Thoracic aorta (tissue), 2 donors: ENCODE data around the gene PLA2G6. TPM values are rescaled to one million over a fixed set of nuclear protein-coding genes. Genes with fewer than 3 reads are reported as not detected.
"Not testable (repeated sequence)": the region's sequence is repeated elsewhere in the genome, so short reads cannot be mapped to it uniquely, and the experiment has no call there.

Experiments
- ATAC-seq: fragments of 150-250 bp; one replicate; pipeline ENCODE4 v1.8.0; 2017; ENCODE audit warnings: low read depth; ENCODE audit not compliant: insufficient number of reproducible peaks, low FRiP score
- DNase-seq: peaks from one replicate; pipeline ENCODE4 v3.0.0-alpha.2; 2020; ENCODE audit warnings: low spot score
- H3K27ac ChIP-seq, 2 donors: fragments of 200-600 bp; sonication (generic); 1 replicate in 1 of 2; 2 replicates in 1 of 2; pipeline ENCODE4 v1.5.1; 2016; ENCODE audit warnings: mild to moderate bottlenecking in 2 of 2, moderate library complexity in 2 of 2
- H3K27me3 ChIP-seq: fragments of 200-600 bp; sonication (generic); replicated peaks from 2 replicates; pipeline ENCODE4 v1.6.0; 2016; ENCODE audit warnings: mild to moderate bottlenecking; ENCODE audit not compliant: insufficient read depth
- H3K36me3 ChIP-seq: fragments of 200-600 bp; sonication (generic); one replicate; pipeline ENCODE4 v1.5.1; 2016
- H3K4me1 ChIP-seq, 2 donors: fragments of 200-600 bp; sonication (generic); 1 replicate in 1 of 2; 2 replicates in 1 of 2; pipeline versions ENCODE4 v1.5.1 to v1.6.0; 2016; ENCODE audit warnings: low read depth in 2 of 2, mild to moderate bottlenecking in 1 of 2; ENCODE audit not compliant: control insufficient read depth in 1 of 2
- H3K4me3 ChIP-seq: fragments of 200-600 bp; sonication (generic); 2 replicates; pipeline ENCODE4 v1.5.1; 2016; ENCODE audit warnings: mild to moderate bottlenecking
- H3K9me3 ChIP-seq: fragments of 200-600 bp; sonication (generic); 2 replicates; pipeline ENCODE4 v1.5.1; 2016
- total RNA-seq, 2 donors: library from RNA; depleted of rRNA; stranded (reverse); fragments of >200 nt; gene quantifications; one replicate each; pipeline versions ENCODE4 v1.1.0 to v1.2.3, GENCODE V29; 2016
- TF ChIP-seq, protein P1 (sequence below): fragments of 200-600 bp; sonication (generic); IDR thresholded peaks from one replicate; pipeline ENCODE4 v1.5.1; 2019; ENCODE audit warnings: antibody characterized with exemption

Gene PLA2G6
- total RNA-seq, 2 donors from 2014 or later = 27.4 to 50.4 TPM

DNA sequence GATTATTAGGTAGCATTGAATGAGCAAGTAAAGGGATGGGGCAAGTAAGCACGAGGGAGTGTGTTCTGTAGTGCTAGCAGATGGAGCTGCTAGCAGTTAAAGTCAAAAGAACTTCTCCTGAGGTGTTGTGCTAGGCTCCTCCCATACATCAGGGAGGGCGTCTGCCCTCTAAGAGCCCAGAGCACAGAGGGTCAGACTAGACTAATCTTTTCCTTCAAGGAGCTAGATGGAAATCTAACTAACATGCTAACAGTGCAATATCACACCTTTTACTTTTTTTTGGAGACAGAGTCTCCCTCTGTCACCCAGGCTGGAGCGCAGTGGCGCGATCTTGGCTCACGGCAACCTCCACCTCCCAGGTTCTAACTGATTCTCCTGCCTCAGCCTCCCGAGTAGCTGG is 3.2 kb upstream of the PLA2G6 start:
- TF ChIP-seq, protein P1, sequence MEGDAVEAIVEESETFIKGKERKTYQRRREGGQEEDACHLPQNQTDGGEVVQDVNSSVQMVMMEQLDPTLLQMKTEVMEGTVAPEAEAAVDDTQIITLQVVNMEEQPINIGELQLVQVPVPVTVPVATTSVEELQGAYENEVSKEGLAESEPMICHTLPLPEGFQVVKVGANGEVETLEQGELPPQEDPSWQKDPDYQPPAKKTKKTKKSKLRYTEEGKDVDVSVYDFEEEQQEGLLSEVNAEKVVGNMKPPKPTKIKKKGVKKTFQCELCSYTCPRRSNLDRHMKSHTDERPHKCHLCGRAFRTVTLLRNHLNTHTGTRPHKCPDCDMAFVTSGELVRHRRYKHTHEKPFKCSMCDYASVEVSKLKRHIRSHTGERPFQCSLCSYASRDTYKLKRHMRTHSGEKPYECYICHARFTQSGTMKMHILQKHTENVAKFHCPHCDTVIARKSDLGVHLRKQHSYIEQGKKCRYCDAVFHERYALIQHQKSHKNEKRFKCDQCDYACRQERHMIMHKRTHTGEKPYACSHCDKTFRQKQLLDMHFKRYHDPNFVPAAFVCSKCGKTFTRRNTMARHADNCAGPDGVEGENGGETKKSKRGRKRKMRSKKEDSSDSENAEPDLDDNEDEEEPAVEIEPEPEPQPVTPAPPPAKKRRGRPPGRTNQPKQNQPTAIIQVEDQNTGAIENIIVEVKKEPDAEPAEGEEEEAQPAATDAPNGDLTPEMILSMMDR = no peak
- H3K36me3 ChIP-seq = no peaks in the 10 kb centered on the region

DNA sequence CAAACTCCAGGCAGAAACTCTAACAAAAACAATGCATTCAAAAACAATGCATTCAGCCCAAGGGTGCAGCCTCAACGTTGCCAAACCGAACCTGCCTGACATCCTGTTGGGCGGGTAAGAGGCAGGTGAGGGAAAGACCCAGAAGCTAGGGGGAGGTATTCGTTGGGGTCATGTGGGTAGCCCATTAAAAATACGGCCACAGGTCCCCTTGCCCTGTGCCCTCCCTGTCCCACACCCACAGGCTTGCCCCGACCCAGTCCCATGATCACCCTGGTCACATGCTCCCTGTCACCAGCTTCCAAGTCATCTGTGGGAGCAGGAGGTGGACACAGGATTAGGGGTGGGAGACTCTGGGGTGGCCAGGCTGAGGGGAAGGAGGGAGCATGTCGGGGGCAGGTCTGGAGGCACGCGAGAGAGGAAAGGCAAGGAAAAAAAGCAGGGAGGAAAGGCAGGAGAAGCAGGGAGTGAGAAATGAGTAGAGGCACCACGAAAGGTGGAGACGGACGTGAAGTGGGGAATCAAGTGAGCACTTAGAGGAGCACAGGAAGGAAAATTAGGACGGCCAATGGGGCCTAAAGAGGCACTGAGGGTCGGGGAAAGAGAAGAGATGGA is 683 bp downstream of the PLA2G6 start:
- no peaks in the 10 kb centered on the region for H3K9me3 ChIP-seq
- no peaks in the 10 kb centered on the region for H3K27me3 ChIP-seq
- TF ChIP-seq, protein P1 = no peak
- DNase-seq (no peak), ATAC-seq (no peak)
- no peaks in the 10 kb centered on the region for H3K36me3 ChIP-seq
- peak overlapping the region; percentile 62 to 82 for H3K27ac ChIP-seq
- peaks cover 12 to 32% of the 10 kb centered on the region in 2 donors for H3K4me1 ChIP-seq
- H3K4me3 ChIP-seq = peak overlapping the region; percentile 76

More for the DNA sequence above, 3.2 kb upstream of the PLA2G6 start:
- Histone ChIP-seq H3K4me3 (no peak overlapping the region), H3K4me1 (peaks cover 7 to 16% of the 10 kb centered on the region in 2 donors), H3K27ac (no peak overlapping the region), H3K27me3 (no peaks in the 10 kb centered on the region), H3K9me3 (no peaks in the 10 kb centered on the region)
- DNase-seq (no peak), ATAC-seq (no peak)

DNA sequence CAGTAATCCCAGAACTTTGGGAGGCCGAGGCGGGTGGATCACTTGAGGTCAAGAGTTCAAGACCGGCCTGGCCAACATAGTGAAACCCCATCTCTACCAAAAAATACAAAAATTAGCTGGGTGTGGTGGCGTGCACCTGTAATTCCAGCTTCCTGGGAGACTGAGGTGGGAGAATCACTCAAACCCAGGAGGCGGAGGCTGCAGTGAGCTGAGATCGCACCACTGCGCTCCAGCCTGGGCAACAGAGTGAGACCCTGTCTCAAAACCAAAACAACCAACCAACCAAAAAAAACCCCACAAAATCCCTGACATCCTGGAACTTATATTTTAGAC is 3.1 kb downstream of the PLA2G6 start:
- not testable (repeated sequence) for DNase-seq, H3K4me3 ChIP-seq, H3K27me3 ChIP-seq, H3K36me3 ChIP-seq, ATAC-seq, H3K9me3 ChIP-seq
- Histone ChIP-seq H3K27ac (peak overlapping the region; percentile 49 to 62), H3K4me1 (peaks cover 12 to 37% of the 10 kb centered on the region in 2 donors)

DNA sequence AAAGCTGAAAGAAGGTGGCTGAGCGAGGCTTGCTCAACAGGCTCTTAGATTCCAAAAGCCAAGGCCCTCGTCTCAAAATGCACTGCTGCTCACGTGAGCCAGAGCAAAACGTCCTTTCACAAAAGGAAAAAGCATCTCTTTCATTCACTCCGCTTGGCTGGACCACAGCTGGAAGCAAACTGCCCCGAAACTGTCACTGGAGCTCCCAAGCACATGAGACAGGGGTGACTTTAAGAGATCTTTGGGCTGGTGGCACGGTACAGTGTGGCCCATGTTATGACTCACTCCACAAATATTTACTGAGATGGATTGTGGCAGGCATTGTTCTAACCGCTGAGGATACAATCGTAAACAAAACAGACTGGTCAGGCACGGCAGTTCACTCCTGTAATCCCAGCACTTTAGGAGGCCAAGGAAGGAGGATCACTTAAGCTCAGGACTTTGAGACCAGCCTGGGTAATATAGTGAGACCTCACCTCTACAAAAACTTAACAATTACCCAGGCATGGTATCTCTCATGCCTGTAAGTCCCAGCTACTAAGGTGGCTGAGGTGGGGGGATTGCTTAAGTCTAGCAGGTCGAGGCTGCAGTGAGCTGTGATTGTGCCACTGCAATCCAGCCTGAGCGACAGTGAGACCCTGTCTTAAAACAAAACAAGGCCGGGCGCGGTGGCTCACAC is 3.6 kb downstream of the PLA2G6 start:
- TF ChIP-seq, protein P1 = no peak
- no peak for DNase-seq
- H3K4me1 ChIP-seq = peaks cover 12 to 42% of the 10 kb centered on the region in 2 donors
- ATAC-seq = no peak
- H3K36me3 ChIP-seq = no peaks in the 10 kb centered on the region
- H3K9me3 ChIP-seq = no peaks in the 10 kb centered on the region
- peak overlapping the region; percentile 49 to 62 for H3K27ac ChIP-seq
- no peak overlapping the region for H3K4me3 ChIP-seq
- no peaks in the 10 kb centered on the region for H3K27me3 ChIP-seq

DNA sequence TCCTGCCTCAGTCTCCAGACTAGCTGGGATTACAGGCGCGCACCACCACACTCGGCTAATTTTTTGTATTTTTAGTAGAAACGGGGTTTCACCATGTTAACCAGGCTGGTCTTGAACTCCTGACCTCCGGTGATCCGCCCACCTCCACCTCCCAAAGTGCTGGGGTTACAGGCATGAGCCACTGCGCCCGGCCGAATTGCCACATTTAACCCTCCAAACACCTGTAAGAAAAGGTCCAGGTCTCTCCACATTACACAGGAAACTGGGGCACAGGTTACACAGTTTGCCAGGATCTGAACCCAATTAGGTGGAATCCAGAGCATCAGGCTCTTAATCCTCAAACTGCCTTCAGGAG is 4.1 kb downstream of the PLA2G6 start:
- H3K27me3 ChIP-seq, DNase-seq, H3K9me3 ChIP-seq, H3K36me3 ChIP-seq, H3K4me3 ChIP-seq, ATAC-seq: not testable (repeated sequence)
- peaks cover 12 to 47% of the 10 kb centered on the region in 2 donors for H3K4me1 ChIP-seq
- H3K27ac ChIP-seq = peak overlapping the region; percentile 49 to 62

DNA sequence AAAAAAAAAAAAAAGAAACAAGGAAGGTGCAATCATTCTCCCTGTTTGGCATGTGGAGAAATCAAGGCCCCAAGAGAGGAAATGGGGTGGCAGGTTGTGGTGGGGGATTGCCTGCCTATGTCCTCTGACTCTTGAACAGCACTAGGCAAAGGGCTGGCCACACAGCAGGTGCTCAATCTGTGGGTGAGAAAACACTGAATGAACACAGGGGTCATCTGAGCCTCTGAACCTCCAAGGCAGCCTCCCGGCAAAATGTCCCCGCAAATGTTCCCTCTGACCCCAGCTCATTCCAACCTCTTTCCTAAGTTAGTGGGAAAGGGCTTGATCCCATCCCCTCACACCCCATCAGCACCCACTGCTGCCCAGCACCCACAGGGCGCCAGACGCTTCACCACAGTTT is 4.6 kb downstream of the PLA2G6 start:
- Histone ChIP-seq H3K9me3 (no peaks in the 10 kb centered on the region), H3K36me3 (no peaks in the 10 kb centered on the region), H3K27ac (no peak overlapping the region), H3K4me1 (peaks cover 12 to 50% of the 10 kb centered on the region in 2 donors), H3K27me3 (no peaks in the 10 kb centered on the region), H3K4me3 (no peak overlapping the region)
- ATAC-seq (no peak), DNase-seq (no peak)
- TF ChIP-seq, protein P1 = no peak
